Activated CD8-positive, alpha-beta T cell treated with anti-CD3 and anti-CD28 coated beads, Interleukin-2, amount 10 ng/mL, durations not matched to agents 7 days and 5 days (primary cell): ENCODE results near the gene SIK3. TPM values are rescaled to one million over a fixed set of nuclear protein-coding genes. Genes with fewer than 3 reads are reported as not detected.
"Not testable (repeated sequence)": the region's sequence is repeated elsewhere in the genome, so short reads cannot be mapped to it uniquely, and the experiment has no call there.

Experiments
- ATAC-seq: fragments of 150-1000 bp; cut with Tn5 transposase; one replicate; pipeline ENCODE4 v1.10.0; 2021; ENCODE audit warnings: moderate library complexity
- CTCF ChIA-PET: fragments of 350-600 bp; sonication (Branson Sonifier 250); formaldehyde crosslinking; loops from one replicate; lab custom pipeline; 2021; ENCODE audit warnings: antibody characterized with exemption; lab: Charles Lee
- POLR2A ChIA-PET: fragments of 350-600 bp; sonication (Branson Sonifier 250); formaldehyde crosslinking; loops from one replicate; lab custom pipeline; 2021; ENCODE audit warnings: antibody characterized with exemption; lab: Charles Lee
- DNase-seq: peaks from one replicate; pipeline ENCODE4 v3.0.0-alpha.2; 2020
- H3K27ac Mint-ChIP-seq: one replicate; pipeline ENCODE4 v1.8.0; 2021; ENCODE audit warnings: mild to moderate bottlenecking, mixed read lengths
- H3K27me3 Mint-ChIP-seq: one replicate; pipeline ENCODE4 v1.8.0; 2021; ENCODE audit warnings: low read depth, mixed read lengths
- H3K36me3 Mint-ChIP-seq: one replicate; pipeline ENCODE4 v1.8.0; 2021; ENCODE audit warnings: low read depth, mixed read lengths
- H3K4me1 Mint-ChIP-seq: one replicate; pipeline ENCODE4 v1.8.0; 2021; ENCODE audit warnings: low read depth, mixed read lengths
- H3K4me3 Mint-ChIP-seq: one replicate; pipeline ENCODE4 v1.8.0; 2021; ENCODE audit warnings: mild to moderate bottlenecking, mixed read lengths
- H3K9me3 Mint-ChIP-seq: one replicate; pipeline ENCODE4 v1.8.0; 2022; ENCODE audit warnings: mixed read lengths; ENCODE audit not compliant: insufficient read depth
- total RNA-seq, 2 experiments: library from RNA; stranded (reverse); gene quantifications; one replicate each; pipeline ENCODE4 v1.2.3, GENCODE V29; 2021

SIK3 gene
- total RNA-seq, 2 experiments from 2014 or later, result 25.9 to 31.4 TPM

GRCh38 chr11:117130879-117131278 is 32.7 kb upstream of the SIK3 start:
- Mint-ChIP-seq H3K27ac (no peak overlapping the region), H3K4me3 (no peak overlapping the region), H3K4me1 (peaks cover 9% of the 10 kb centered on the region), H3K9me3 (no peaks in the 10 kb centered on the region), H3K27me3 (peaks cover 11% of the 10 kb centered on the region), H3K36me3 (no peaks in the 10 kb centered on the region)
- no peak for ATAC-seq
- no peak for DNase-seq
- ChIA-PET CTCF (no interaction called here), POLR2A (no interaction called here)

- POLR2A ChIA-PET, H3K36me3 Mint-ChIP-seq, H3K9me3 Mint-ChIP-seq, H3K4me1 Mint-ChIP-seq, CTCF ChIA-PET, H3K27ac Mint-ChIP-seq, DNase-seq, ATAC-seq, H3K4me3 Mint-ChIP-seq: not testable (repeated sequence)
- H3K27me3 Mint-ChIP-seq, result peaks cover 12% of the 10 kb centered on the region
These were observed 32.2 kb upstream of the SIK3 start for GRCh38 chr11:117130396-117130795.

- ChIA-PET POLR2A (no interaction called here), CTCF (interaction anchor here (1.5 to 1.7 kb wide), 2 partner anchors 16 to 22 kb away, joined by 5 to 6 read pairs; partner anchors contain the start of gene PAFAH1B2)
- DNase-seq (no peak), ATAC-seq (no peak)
- Mint-ChIP-seq H3K27me3 (peaks cover 24% of the 10 kb centered on the region), H3K4me3 (no peak overlapping the region), H3K9me3 (no peaks in the 10 kb centered on the region), H3K4me1 (peaks cover 6% of the 10 kb centered on the region), H3K36me3 (no peaks in the 10 kb centered on the region), H3K27ac (no peak overlapping the region)
These were observed 30.1 kb upstream of the SIK3 start for GRCh38 chr11:117128289-117128688.

- Mint-ChIP-seq H3K27me3 (peaks cover 33% of the 10 kb centered on the region), H3K4me3 (no peak overlapping the region), H3K36me3 (no peaks in the 10 kb centered on the region), H3K4me1 (no peaks in the 10 kb centered on the region), H3K27ac (no peak overlapping the region), H3K9me3 (no peaks in the 10 kb centered on the region)
- no peak for ATAC-seq
- DNase-seq, result no peak
- ChIA-PET CTCF (interaction anchor here (0.6 to 1.7 kb wide), 3 partner anchors 17 to 102 kb away, joined by 3 to 6 read pairs (median 5); partner anchors contain the start of gene PAFAH1B2), POLR2A (no interaction called here)
These were observed 29.1 kb upstream of the SIK3 start for GRCh38 chr11:117127171-117127901.

GRCh38 chr11:117126223-117126965 is 28.2 kb upstream of the SIK3 start:
- no peak overlapping the region for H3K4me3 Mint-ChIP-seq
- POLR2A ChIA-PET, result no interaction called here
- no peaks in the 10 kb centered on the region for H3K4me1 Mint-ChIP-seq
- H3K27me3 Mint-ChIP-seq, result peaks cover 33% of the 10 kb centered on the region
- H3K36me3 Mint-ChIP-seq, result no peaks in the 10 kb centered on the region
- H3K9me3 Mint-ChIP-seq, result no peaks in the 10 kb centered on the region
- DNase-seq (no peak), ATAC-seq (no peak)
- H3K27ac Mint-ChIP-seq, result no peak overlapping the region
- CTCF ChIA-PET, result interaction anchor here (1.3 to 1.7 kb wide), 2 partner anchors 18 to 246 kb away, joined by 5 to 6 read pairs; partner anchors contain the start of gene PAFAH1B2

GRCh38 chr11:117122556-117122955 is 24.3 kb upstream of the SIK3 start:
- Mint-ChIP-seq H3K27ac (no peak overlapping the region), H3K4me3 (no peak overlapping the region), H3K36me3 (no peaks in the 10 kb centered on the region), H3K27me3 (peaks cover 31% of the 10 kb centered on the region), H3K9me3 (no peaks in the 10 kb centered on the region), H3K4me1 (no peaks in the 10 kb centered on the region)
- CTCF ChIA-PET, result interaction anchor here (2.0 to 2.6 kb wide), 2 partner anchors 11 to 103 kb away, joined by 6 to 9 read pairs; no protein-coding TSS in a partner anchor
- POLR2A ChIA-PET, result no interaction called here
- DNase-seq, result no peak
- no peak for ATAC-seq

- Mint-ChIP-seq H3K36me3 (no peaks in the 10 kb centered on the region), H3K27ac (no peak overlapping the region), H3K4me1 (no peaks in the 10 kb centered on the region), H3K27me3 (peaks cover 23% of the 10 kb centered on the region), H3K9me3 (no peaks in the 10 kb centered on the region), H3K4me3 (no peak overlapping the region)
- ChIA-PET POLR2A (no interaction called here), CTCF (no interaction called here)
- ATAC-seq (no peak), DNase-seq (no peak)
These were observed 22.9 kb upstream of the SIK3 start for GRCh38 chr11:117121176-117121575.

- Mint-ChIP-seq H3K4me3 (no peak overlapping the region), H3K4me1 (peaks cover under 1% of the 10 kb centered on the region), H3K27me3 (peaks cover 2% of the 10 kb centered on the region), H3K9me3 (no peaks in the 10 kb centered on the region), H3K27ac (no peak overlapping the region), H3K36me3 (no peaks in the 10 kb centered on the region)
- CTCF ChIA-PET, result interaction anchor here (1.5 kb wide), 1 partner anchor 282 kb away, joined by 4 read pairs; no protein-coding TSS in a partner anchor
- DNase-seq, result no peak
- POLR2A ChIA-PET, result no interaction called here
- ATAC-seq, result no peak
These were observed 19.5 kb upstream of the SIK3 start for GRCh38 chr11:117117681-117118080.

GRCh38 chr11:117112939-117113338 is 14.7 kb upstream of the SIK3 start:
- H3K4me1 Mint-ChIP-seq, CTCF ChIA-PET, H3K4me3 Mint-ChIP-seq, H3K27ac Mint-ChIP-seq, H3K9me3 Mint-ChIP-seq, POLR2A ChIA-PET, H3K27me3 Mint-ChIP-seq, H3K36me3 Mint-ChIP-seq, ATAC-seq, DNase-seq: not testable (repeated sequence)

GRCh38 chr11:117112497-117112896 is 14.3 kb upstream of the SIK3 start:
- H3K9me3 Mint-ChIP-seq, H3K4me1 Mint-ChIP-seq, H3K27ac Mint-ChIP-seq, H3K4me3 Mint-ChIP-seq, CTCF ChIA-PET, DNase-seq, POLR2A ChIA-PET, H3K27me3 Mint-ChIP-seq, H3K36me3 Mint-ChIP-seq, ATAC-seq: not testable (repeated sequence)

- Mint-ChIP-seq H3K27ac (no peak overlapping the region), H3K4me3 (no peak overlapping the region), H3K36me3 (no peaks in the 10 kb centered on the region), H3K9me3 (no peaks in the 10 kb centered on the region), H3K4me1 (peaks cover 5% of the 10 kb centered on the region), H3K27me3 (peaks cover 2% of the 10 kb centered on the region)
- POLR2A ChIA-PET, result interaction anchor here (0.8 kb wide), 1 partner anchor 23 kb away, joined by 3 read pairs; no protein-coding TSS in a partner anchor
- ATAC-seq, result no peak
- no peak for DNase-seq
- CTCF ChIA-PET, result no interaction called here
These were observed 12.2 kb upstream of the SIK3 start for GRCh38 chr11:117110294-117110950.
